Calu3 (cell line): ENCODE results near the gene GNG4. TPM values are rescaled to one million over a fixed set of nuclear protein-coding genes. Genes with fewer than 3 reads are reported as not detected.

ENCODE experiments used
- BruUV-seq: library from RNA; stranded (reverse); fragments of 400-500 nt; replicated peaks from 2 replicates; lab custom pipeline; 2021; lab: Mats Ljungman, UMichigan
- CTCF ChIA-PET: fragments of 300-600 bp; sonication (Branson Sonifier 250); formaldehyde crosslinking; loops from one replicate; lab custom pipeline; 2022; ENCODE audit warnings: antibody characterized with exemption; lab: Charles Lee
- DNase-seq: peaks from one replicate; pipeline ENCODE4 v3.0.0; 2022
- H3K27ac Mint-ChIP-seq: one replicate; pipeline ENCODE4 v1.8.0; 2022; ENCODE audit warnings: mixed read lengths; ENCODE audit not compliant: unreplicated experiment
- H3K27me3 Mint-ChIP-seq: one replicate; pipeline ENCODE4 v1.8.0; 2022; ENCODE audit warnings: mixed read lengths; ENCODE audit not compliant: unreplicated experiment
- H3K36me3 Mint-ChIP-seq: one replicate; pipeline ENCODE4 v1.8.0; 2022; ENCODE audit warnings: mild to moderate bottlenecking, moderate library complexity, mixed read lengths; ENCODE audit not compliant: insufficient read depth, unreplicated experiment
- H3K4me1 Mint-ChIP-seq: one replicate; pipeline ENCODE4 v1.8.0; 2022; ENCODE audit warnings: mild to moderate bottlenecking, low read depth, mixed read lengths; ENCODE audit not compliant: unreplicated experiment
- H3K4me3 Mint-ChIP-seq: one replicate; pipeline ENCODE4 v1.8.0; 2022; ENCODE audit warnings: mild to moderate bottlenecking, low read depth, moderate library complexity, mixed read lengths; ENCODE audit not compliant: unreplicated experiment
- H3K9me3 Mint-ChIP-seq: one replicate; pipeline ENCODE4 v1.8.0; 2022; ENCODE audit warnings: low read depth, mixed read lengths; ENCODE audit not compliant: unreplicated experiment
- intact Hi-C: fragments of 100-400 bp; cut with micrococcal nuclease; formaldehyde crosslinking; loops from one replicate; pipeline ENCODE4 v1.10.0; 2022; ENCODE audit not compliant: unreplicated experiment
- total RNA-seq: library from RNA; stranded (reverse); gene quantifications from 2 replicates; pipeline ENCODE4 v1.2.3, GENCODE V29; 2022
- TF ChIP-seq, protein P1 (sequence below): fragments of 200-600 bp; IDR thresholded peaks from one replicate; pipeline ENCODE4 v1.8.0; 2022; ENCODE audit warnings: antibody characterized with exemption; ENCODE audit not compliant: unreplicated experiment

GNG4 gene
- total RNA-seq, 1 experiment from 2014 or later, result 18.4 TPM

DNA sequence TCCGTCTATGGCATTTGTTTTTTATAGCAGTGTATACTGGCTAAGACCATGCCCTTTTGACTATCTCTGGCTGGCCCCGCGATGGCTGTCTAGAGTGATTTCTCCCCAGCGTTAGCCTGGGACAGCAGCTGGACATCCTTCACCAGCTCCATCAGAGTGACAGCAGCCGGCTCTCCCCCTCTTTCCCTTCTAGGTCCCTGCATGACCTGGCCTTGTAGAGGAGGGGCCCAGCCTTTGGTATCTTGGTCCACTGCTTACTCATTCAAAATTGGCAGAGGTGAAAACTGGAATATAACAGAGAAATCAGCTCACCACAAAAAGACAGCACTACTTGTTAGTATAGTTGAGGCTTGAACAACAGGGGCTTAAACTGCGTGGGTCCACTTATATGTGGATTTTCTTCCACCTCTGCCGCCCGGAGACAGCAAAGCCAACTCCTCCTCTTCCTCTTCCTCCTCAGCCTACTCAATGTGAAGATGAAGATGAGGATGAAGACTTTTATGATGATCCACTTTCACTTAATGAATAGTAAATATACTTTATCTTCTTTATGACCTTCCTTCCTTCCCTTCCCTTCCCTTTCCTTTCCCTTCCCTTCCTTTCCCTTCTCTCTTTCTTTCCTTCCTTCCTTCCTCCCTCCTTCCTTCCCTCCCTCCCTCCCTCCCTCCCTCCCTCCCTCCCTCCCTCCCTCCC, 116.0 kb downstream of the GNG4 start:
- H3K9me3 Mint-ChIP-seq, result peaks cover 3% of the 10 kb centered on the region
- no TSS peak for BruUV-seq
- TF ChIP-seq, protein P1, sequence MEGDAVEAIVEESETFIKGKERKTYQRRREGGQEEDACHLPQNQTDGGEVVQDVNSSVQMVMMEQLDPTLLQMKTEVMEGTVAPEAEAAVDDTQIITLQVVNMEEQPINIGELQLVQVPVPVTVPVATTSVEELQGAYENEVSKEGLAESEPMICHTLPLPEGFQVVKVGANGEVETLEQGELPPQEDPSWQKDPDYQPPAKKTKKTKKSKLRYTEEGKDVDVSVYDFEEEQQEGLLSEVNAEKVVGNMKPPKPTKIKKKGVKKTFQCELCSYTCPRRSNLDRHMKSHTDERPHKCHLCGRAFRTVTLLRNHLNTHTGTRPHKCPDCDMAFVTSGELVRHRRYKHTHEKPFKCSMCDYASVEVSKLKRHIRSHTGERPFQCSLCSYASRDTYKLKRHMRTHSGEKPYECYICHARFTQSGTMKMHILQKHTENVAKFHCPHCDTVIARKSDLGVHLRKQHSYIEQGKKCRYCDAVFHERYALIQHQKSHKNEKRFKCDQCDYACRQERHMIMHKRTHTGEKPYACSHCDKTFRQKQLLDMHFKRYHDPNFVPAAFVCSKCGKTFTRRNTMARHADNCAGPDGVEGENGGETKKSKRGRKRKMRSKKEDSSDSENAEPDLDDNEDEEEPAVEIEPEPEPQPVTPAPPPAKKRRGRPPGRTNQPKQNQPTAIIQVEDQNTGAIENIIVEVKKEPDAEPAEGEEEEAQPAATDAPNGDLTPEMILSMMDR, result no peak
- no peak overlapping the region for H3K27ac Mint-ChIP-seq
- H3K4me1 Mint-ChIP-seq, result no peaks in the 10 kb centered on the region
- CTCF ChIA-PET, result interaction anchor here (0.7 kb wide), 2 partner anchors 69 to 479 kb away, joined by 3 to 4 read pairs; no protein-coding TSS in a partner anchor
- no peak for DNase-seq
- H3K36me3 Mint-ChIP-seq, result no peaks in the 10 kb centered on the region
- no peak overlapping the region for H3K4me3 Mint-ChIP-seq
- intact Hi-C loops, result no loop called here
- no peaks in the 10 kb centered on the region for H3K27me3 Mint-ChIP-seq

DNA sequence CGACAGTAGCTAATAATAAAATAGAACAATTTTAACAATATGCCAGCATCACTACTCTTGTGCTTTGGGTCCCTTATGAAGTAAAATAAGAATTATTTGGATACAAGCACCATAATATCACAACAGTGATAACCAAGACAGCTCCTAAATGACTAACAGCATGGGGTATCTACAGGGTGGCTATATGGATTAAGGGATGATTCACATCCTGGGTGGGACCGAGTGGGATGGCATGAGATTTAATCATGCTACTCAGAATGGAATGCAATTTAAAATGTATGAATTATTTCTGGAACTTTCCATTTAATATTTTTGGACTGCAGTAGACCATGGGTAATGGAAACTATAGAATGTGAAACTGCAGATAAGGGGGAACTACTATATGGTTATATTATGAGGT, 117.2 kb downstream of the GNG4 start:
- Mint-ChIP-seq H3K4me3 (no peak overlapping the region), H3K27ac (no peak overlapping the region)
- CTCF ChIA-PET, result no interaction called here

GRCh38 chr1:235527196-235527814, 122.3 kb downstream of the GNG4 start:
- H3K9me3 Mint-ChIP-seq, result peaks cover 3% of the 10 kb centered on the region
- no peaks in the 10 kb centered on the region for H3K27me3 Mint-ChIP-seq
- no TSS peak for BruUV-seq
- no peaks in the 10 kb centered on the region for H3K36me3 Mint-ChIP-seq
- TF ChIP-seq, protein P1, result no peak
- H3K27ac Mint-ChIP-seq, result no peak overlapping the region
- no peak overlapping the region for H3K4me3 Mint-ChIP-seq
- intact Hi-C loops, result no loop called here
- DNase-seq, result no peak
- CTCF ChIA-PET, result no interaction called here
- H3K4me1 Mint-ChIP-seq, result no peaks in the 10 kb centered on the region

More for the DNA sequence above, 117.2 kb downstream of the GNG4 start:
- no TSS peak for BruUV-seq
- no peaks in the 10 kb centered on the region for H3K4me1 Mint-ChIP-seq
- no peak for DNase-seq
- H3K9me3 Mint-ChIP-seq, result peaks cover 3% of the 10 kb centered on the region
- TF ChIP-seq, protein P1, result no peak
- no peaks in the 10 kb centered on the region for H3K36me3 Mint-ChIP-seq
- no peaks in the 10 kb centered on the region for H3K27me3 Mint-ChIP-seq
- intact Hi-C loops, result no loop called here

- no TSS peak for BruUV-seq
- H3K36me3 Mint-ChIP-seq, result no peaks in the 10 kb centered on the region
- no peaks in the 10 kb centered on the region for H3K27me3 Mint-ChIP-seq
- no peaks in the 10 kb centered on the region for H3K4me1 Mint-ChIP-seq
- no peak overlapping the region for H3K27ac Mint-ChIP-seq
- DNase-seq, result no peak
- no peaks in the 10 kb centered on the region for H3K9me3 Mint-ChIP-seq
- TF ChIP-seq, protein P1, result no peak
- intact Hi-C loops, result no loop called here
- no peak overlapping the region for H3K4me3 Mint-ChIP-seq
- CTCF ChIA-PET, result no interaction called here
Measured at GRCh38 chr1:235525314-235525713, 124.3 kb downstream of the GNG4 start.
